HEK293 (cell line): Measurements from ENCODE around the gene ACAD9.
"Not testable (repeated sequence)": the region's sequence is repeated elsewhere in the genome, so short reads cannot be mapped to it uniquely, and the experiment has no call there.

Experiments
- CTCF ChIP-seq: fragments of 450-650 bp; formaldehyde crosslinking; IDR thresholded peaks from 2 replicates; pipeline ENCODE4 v1.5.1; 2016; ENCODE audit warnings: missing biosample characterization, missing genetic modification characterization
- ZFP37 ChIP-seq: fragments of 450-650 bp; formaldehyde crosslinking; IDR thresholded peaks from 2 replicates; pipeline ENCODE4 v1.5.1; 2016; ENCODE audit warnings: missing biosample characterization, missing genetic modification characterization
- ZIC2 ChIP-seq: fragments of 450-650 bp; formaldehyde crosslinking; IDR thresholded peaks from 2 replicates; pipeline ENCODE4 v1.5.1; 2016; ENCODE audit warnings: missing biosample characterization, missing genetic modification characterization
- ZNF140 ChIP-seq: fragments of 450-650 bp; formaldehyde crosslinking; IDR thresholded peaks from 2 replicates; pipeline ENCODE4 v1.5.1; 2016; ENCODE audit warnings: missing biosample characterization, missing genetic modification characterization
- ZNF248 ChIP-seq: fragments of 450-650 bp; formaldehyde crosslinking; IDR thresholded peaks from 2 replicates; pipeline ENCODE4 v1.5.1; 2017; ENCODE audit warnings: missing biosample characterization, missing genetic modification characterization
- ZNF530 ChIP-seq: fragments of 450-650 bp; formaldehyde crosslinking; IDR thresholded peaks from 2 replicates; pipeline ENCODE4 v1.5.1; 2016; ENCODE audit warnings: low read depth, missing biosample characterization, missing genetic modification characterization

GRCh38 chr3:128830762-128831161 is 48.7 kb upstream of the ACAD9 start:
- not testable (repeated sequence) for TF ChIP-seq ZFP37 (tag by site-specific recombination); ZNF248; ZNF140 (tag by site-specific recombination); ZNF530 (tag by site-specific recombination); ZIC2 (tag by site-specific recombination); CTCF (tag by site-specific recombination)
